ENCODE results near the gene MAP2K2. TPM values are rescaled to one million over a fixed set of nuclear protein-coding genes. Genes with fewer than 3 reads are reported as not detected.

The MAP2K2 gene
- total RNA-seq, 4 donors from 2014 or later: 47.4 to 65.2 (median 61.4) TPM

- no peak for ATAC-seq (ENCODE audit: low FRiP score)
- no peak for DNase-seq (ENCODE audit: low spot score)
- no peak for TF ChIP-seq CTCF (IDR thresholded peaks at IDR 0.05)
Observed at GRCh38 chr19:4124638-4125037, 716 bp upstream of the MAP2K2 start.

DNA sequence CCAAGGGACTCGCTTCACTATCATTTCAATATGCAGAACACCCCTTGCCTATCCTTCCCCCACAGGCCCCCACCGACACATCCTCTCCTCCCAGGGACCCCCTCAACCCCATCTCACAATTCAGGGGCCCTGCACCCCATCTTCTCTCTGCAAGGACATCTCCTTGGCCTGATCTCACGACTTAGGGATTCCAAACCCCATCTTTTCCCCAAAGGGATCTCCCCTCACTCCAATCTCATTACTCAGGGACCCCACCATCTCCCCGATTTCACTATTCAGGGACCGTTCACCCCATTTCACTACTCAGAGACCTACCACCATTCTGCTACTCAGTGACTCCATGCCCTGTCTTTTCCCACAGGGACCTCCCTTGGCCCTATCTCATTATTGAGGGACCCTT, 1.4 kb downstream of the MAP2K2 start:
- ATAC-seq (ENCODE audit: low FRiP score) (no peak), DNase-seq (ENCODE audit: low spot score) (no peak)
- no peak for TF ChIP-seq CTCF (IDR thresholded peaks at IDR 0.05)

GRCh38 chr19:4121815-4122214, 2.1 kb downstream of the MAP2K2 start:
- DNase-seq (ENCODE audit: low spot score) (no peak), ATAC-seq (ENCODE audit: low FRiP score) (no peak)
- no peak for TF ChIP-seq CTCF (IDR thresholded peaks at IDR 0.05)

GRCh38 chr19:4121273-4121612, 2.7 kb downstream of the MAP2K2 start:
- ATAC-seq (ENCODE audit: low FRiP score): no peak
- TF ChIP-seq CTCF (IDR thresholded peaks at IDR 0.05): no peak
- DNase-seq (ENCODE audit: low spot score): no peak

- DNase-seq (ENCODE audit: low spot score) (no peak), ATAC-seq (ENCODE audit: low FRiP score) (no peak)
- no peak for TF ChIP-seq CTCF (IDR thresholded peaks at IDR 0.05)
Observed at GRCh38 chr19:4120559-4121272, 3.2 kb downstream of the MAP2K2 start.

DNA sequence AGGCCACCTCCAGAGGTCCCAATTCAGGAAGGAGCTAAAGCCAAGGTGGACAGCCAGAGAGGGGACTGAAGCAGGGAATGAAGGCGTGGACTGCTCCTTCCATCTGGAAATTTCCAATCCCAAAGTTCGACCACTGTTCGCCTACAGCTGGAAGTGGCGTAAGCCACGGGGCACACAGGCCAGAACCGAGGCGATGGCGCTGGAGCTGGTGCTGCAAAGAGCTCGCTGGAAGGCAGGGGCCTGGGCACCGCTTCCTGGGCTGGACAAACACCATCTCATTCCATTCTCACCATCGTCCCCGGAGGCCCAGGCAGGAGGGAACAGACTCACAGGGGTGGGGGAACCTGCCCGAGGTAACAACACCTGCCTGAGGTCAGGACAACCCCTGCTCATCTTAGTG, 4.2 kb downstream of the MAP2K2 start:
- DNase-seq (ENCODE audit: low spot score) (no peak), ATAC-seq (ENCODE audit: low FRiP score) (no peak)

More for the DNA sequence above, 4.2 kb downstream of the MAP2K2 start:
- TF ChIP-seq CTCF (IDR thresholded peaks at IDR 0.05): no peak

All from omental fat pad (tissue), 4 donors.